KBM-7 (cell line): Measurements from ENCODE around the gene ZNF160.

Experiments
- DNase-seq: peaks from one replicate; pipeline ENCODE4 v3.0.0-alpha.2; 2015
- in situ Hi-C: fragments of 300-500 bp; cut with MboI; formaldehyde crosslinking; loops from 2 replicates; pipeline ENCODE4 v1.14.3; 2020; ENCODE audit warnings: low sequenced_read_pairs, low pct_unique_long_range_greater_than_20kb, mixed read lengths

Gene ZNF160

GRCh38 chr19:53094754-53095575 lies 8.3 kb downstream of the ZNF160 start:
- in situ Hi-C loops: no loop called here
- DNase-seq: no peak

GRCh38 chr19:53092723-53093122 lies 10.5 kb downstream of the ZNF160 start:
- in situ Hi-C loops: no loop called here
- no peak for DNase-seq

- no peak for DNase-seq
- in situ Hi-C loops: no loop called here
Observed at GRCh38 chr19:53091413-53092254, 11.6 kb downstream of the ZNF160 start.

- in situ Hi-C loops: no loop called here
- no peak for DNase-seq
Observed at GRCh38 chr19:53088091-53088490, 15.1 kb downstream of the ZNF160 start.

GRCh38 chr19:53086949-53087348 lies 16.3 kb downstream of the ZNF160 start:
- no peak for DNase-seq
- in situ Hi-C loops: no loop called here

GRCh38 chr19:53085496-53085895 lies 17.7 kb downstream of the ZNF160 start:
- no peak for DNase-seq
- in situ Hi-C loops: no loop called here

GRCh38 chr19:53082929-53083328 lies 20.3 kb downstream of the ZNF160 start:
- in situ Hi-C loops: no loop called here
- DNase-seq: no peak

- in situ Hi-C loops: no loop called here
- DNase-seq: no peak
Observed at GRCh38 chr19:53079313-53079924, 23.8 kb downstream of the ZNF160 start.

- in situ Hi-C loops: no loop called here
- DNase-seq: no peak
Observed at GRCh38 chr19:53078668-53079067, 24.6 kb downstream of the ZNF160 start.

GRCh38 chr19:53076984-53077383 lies 26.2 kb downstream of the ZNF160 start:
- in situ Hi-C loops: no loop called here
- DNase-seq: no peak

GRCh38 chr19:53068834-53069233 lies 34.4 kb downstream of the ZNF160 start:
- in situ Hi-C loops: no loop called here
- no peak for DNase-seq

- in situ Hi-C loops: no loop called here
- DNase-seq: no peak
Observed at GRCh38 chr19:53068199-53068598, 35.0 kb downstream of the ZNF160 start.

GRCh38 chr19:53057904-53058580 lies 45.2 kb downstream of the ZNF160 start:
- in situ Hi-C loops: no loop called here
- no peak for DNase-seq

- in situ Hi-C loops: no loop called here
- no peak for DNase-seq
Observed at GRCh38 chr19:53055117-53055516, 48.1 kb downstream of the ZNF160 start.

- in situ Hi-C loops: no loop called here
- DNase-seq: no peak
Observed at GRCh38 chr19:53047379-53047778, 55.8 kb downstream of the ZNF160 start.

- no peak for DNase-seq
- in situ Hi-C loops: no loop called here
Observed at GRCh38 chr19:53045536-53045935, 57.7 kb downstream of the ZNF160 start.

- DNase-seq: no peak
- in situ Hi-C loops: no loop called here
Observed at GRCh38 chr19:53041366-53041765, 61.9 kb downstream of the ZNF160 start.

GRCh38 chr19:53037101-53038097 lies 65.8 kb downstream of the ZNF160 start:
- in situ Hi-C loops: no loop called here
- no peak for DNase-seq
